Mesodermal cell (in vitro differentiated cells): ENCODE data around the gene DDX60.
"Not testable (repeated sequence)": the region's sequence is repeated elsewhere in the genome, so short reads cannot be mapped to it uniquely, and the experiment has no call there.

Experiments
- H3K27ac ChIP-seq: 2 replicates; pipeline ENCODE4 v1.7.0; 2013; ENCODE audit warnings: mild to moderate bottlenecking, low read depth, low read length, moderate library complexity; ENCODE audit not compliant: severe bottlenecking
- H3K36me3 ChIP-seq: 2 replicates; pipeline ENCODE4 v1.7.1; 2013; ENCODE audit warnings: mild to moderate bottlenecking, low read length, moderate library complexity; ENCODE audit not compliant: control insufficient read depth, insufficient read depth
- H3K4me1 ChIP-seq: one replicate; pipeline ENCODE4 v1.7.1; 2013; ENCODE audit warnings: mild to moderate bottlenecking, low read length; ENCODE audit not compliant: insufficient read depth, control insufficient read depth, poor library complexity, severe bottlenecking
- H3K4me3 ChIP-seq: 2 replicates; pipeline ENCODE4 v1.7.0; 2013; ENCODE audit warnings: low read length, control low read depth, mild to moderate bottlenecking; ENCODE audit not compliant: insufficient read depth, poor library complexity, severe bottlenecking; ENCODE audit errors: extremely low read depth
- H3K9me3 ChIP-seq: 2 replicates; pipeline ENCODE4 v1.7.1; 2013; ENCODE audit warnings: mild to moderate bottlenecking, low read length, moderate library complexity; ENCODE audit not compliant: control insufficient read depth
- WGBS, 2 experiments: methylation state at CpG; one replicate each; pipeline ENCODE4 v1.1.5; 2013; ENCODE audit warnings: missing lambda C conversion rate in 2 of 2; ENCODE audit not compliant: insufficient coverage in 2 of 2; 5-methylcytosine and 5-hydroxymethylcytosine counted together

The DDX60 gene

DNA sequence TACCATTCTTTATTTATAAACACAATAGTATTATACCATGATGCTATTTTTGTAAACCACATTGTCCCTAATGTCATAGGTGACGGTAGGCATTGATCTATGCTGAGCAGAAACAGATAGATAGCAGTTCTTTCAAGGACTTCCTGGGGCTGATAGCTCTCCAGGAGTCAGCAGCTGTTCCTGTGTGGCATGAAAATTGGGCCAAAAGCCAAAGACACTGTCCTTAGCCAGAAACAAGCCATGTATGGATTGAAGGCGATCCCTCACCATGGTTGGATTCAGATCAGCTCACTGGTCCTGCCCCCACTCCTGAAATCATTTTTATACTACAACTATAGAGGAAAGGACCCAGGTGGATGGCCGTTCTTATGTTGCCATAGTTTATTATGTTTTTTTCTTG lies 53.6 kb downstream of the DDX60 start:
- no peak overlapping the region for H3K4me3 ChIP-seq
- WGBS, 2 experiments, result 76% methylated on average over 2 of the region's 3 CpGs; no CpG with 5 or more reads in 1 of the 2 experiments
- H3K27ac ChIP-seq, result no peak overlapping the region
- no peaks in the 10 kb centered on the region for H3K4me1 ChIP-seq
- H3K9me3 ChIP-seq, result no peaks in the 10 kb centered on the region
- H3K36me3 ChIP-seq, result no peaks in the 10 kb centered on the region

DNA sequence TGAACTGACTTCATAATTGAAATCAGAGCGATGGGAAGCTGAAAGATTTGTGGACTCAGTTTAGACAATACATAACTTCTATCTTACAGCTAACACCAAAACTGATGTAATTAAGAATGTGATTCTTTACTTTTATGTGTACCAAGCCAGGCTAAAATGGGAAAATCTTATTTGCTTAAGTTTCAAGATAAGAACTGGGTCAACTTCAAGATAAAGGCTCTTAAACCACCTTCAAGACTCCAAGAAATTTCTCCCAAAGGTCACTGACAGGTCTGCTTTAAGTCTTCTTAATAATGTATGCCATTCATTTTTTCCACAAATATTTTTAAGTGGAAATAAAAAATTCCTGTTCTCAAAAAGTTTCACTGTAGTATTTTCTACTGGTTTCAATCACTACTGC lies 55.5 kb downstream of the DDX60 start:
- H3K4me3 ChIP-seq, result no peak overlapping the region
- H3K36me3 ChIP-seq, result no peaks in the 10 kb centered on the region
- no CpG with 5 or more reads among the region's 1 CpG for WGBS, 2 experiments
- no peaks in the 10 kb centered on the region for H3K9me3 ChIP-seq
- no peaks in the 10 kb centered on the region for H3K4me1 ChIP-seq
- no peak overlapping the region for H3K27ac ChIP-seq

DNA sequence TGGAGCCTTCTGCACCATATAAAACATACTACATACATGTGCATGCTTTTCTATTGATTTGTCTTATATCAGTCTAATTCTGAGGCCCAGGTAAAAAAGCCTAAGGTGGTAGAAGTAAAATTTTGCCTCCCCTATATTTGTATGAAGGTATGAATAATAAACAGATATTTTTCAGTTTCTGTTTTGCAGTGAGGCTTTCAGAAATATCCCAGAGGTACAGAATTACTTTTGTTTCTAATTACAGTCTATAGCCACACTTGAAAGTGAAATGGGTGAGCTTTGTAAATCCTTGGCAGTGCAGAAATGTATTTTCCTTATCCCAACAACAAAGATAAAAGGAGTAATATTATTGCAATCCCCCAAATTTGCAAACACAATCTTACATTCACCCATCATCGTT lies 59.5 kb downstream of the DDX60 start:
- Histone ChIP-seq H3K36me3 (no peaks in the 10 kb centered on the region), H3K27ac (no peak overlapping the region), H3K4me1 (no peaks in the 10 kb centered on the region), H3K4me3 (no peak overlapping the region), H3K9me3 (no peaks in the 10 kb centered on the region)
- WGBS, 2 experiments, result 83% methylated on average over 1 of the region's 1 CpG; no CpG with 5 or more reads in 1 of the 2 experiments

DNA sequence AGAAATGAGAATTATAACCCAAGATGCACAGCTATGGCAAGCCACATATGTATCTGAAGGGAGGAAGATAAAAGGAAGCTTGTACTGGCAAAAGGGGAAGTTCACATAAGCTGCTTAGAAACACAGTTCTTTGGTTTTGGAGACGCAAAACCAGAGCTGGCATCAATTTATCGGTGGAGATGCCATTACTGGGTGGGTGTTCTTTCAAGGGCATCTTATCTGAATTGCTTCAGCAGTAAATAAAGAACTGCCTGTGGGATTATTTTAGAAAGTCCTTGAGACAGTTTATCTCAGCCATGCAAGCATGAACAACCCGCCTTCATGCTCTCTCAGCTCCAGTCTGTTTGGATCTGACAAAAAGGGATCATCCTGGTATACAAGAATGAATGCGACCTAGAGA lies 60.8 kb downstream of the DDX60 start:
- H3K36me3 ChIP-seq, result no peaks in the 10 kb centered on the region
- 89 to 91% methylated on average over 3 of the region's 4 CpGs for WGBS, 2 experiments
- no peak overlapping the region for H3K27ac ChIP-seq
- no peaks in the 10 kb centered on the region for H3K4me1 ChIP-seq
- no peak overlapping the region for H3K4me3 ChIP-seq
- H3K9me3 ChIP-seq, result no peaks in the 10 kb centered on the region

DNA sequence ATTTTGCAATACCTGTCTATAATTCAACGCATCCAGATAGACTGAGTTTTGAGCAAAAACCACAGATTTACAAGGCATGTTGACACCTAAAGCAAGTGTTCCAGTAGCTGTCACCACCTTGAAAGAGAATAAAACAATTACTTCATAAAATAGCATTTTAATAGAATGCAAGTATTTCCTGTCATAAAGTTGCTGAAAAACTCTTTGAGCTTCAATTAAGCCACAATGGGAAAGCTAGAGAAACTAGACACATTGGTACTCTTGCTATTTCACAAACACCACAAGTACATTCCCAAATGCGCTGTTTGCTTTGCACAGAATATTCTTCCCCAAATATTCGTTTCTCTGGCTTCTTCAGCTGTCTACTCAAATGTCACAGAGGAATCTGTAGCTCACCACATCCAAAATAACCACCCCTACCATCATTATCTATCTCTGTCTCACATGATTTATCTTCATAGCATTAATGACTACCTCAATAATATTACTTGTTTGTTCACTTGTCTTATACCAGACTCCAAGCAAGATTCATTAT lies 70.3 kb downstream of the DDX60 start:
- no peaks in the 10 kb centered on the region for H3K36me3 ChIP-seq
- no peak overlapping the region for H3K27ac ChIP-seq
- 83 to 86% methylated on average over 3 of the region's 3 CpGs for WGBS, 2 experiments
- H3K4me1 ChIP-seq, result no peaks in the 10 kb centered on the region
- no peaks in the 10 kb centered on the region for H3K9me3 ChIP-seq
- no peak overlapping the region for H3K4me3 ChIP-seq

DNA sequence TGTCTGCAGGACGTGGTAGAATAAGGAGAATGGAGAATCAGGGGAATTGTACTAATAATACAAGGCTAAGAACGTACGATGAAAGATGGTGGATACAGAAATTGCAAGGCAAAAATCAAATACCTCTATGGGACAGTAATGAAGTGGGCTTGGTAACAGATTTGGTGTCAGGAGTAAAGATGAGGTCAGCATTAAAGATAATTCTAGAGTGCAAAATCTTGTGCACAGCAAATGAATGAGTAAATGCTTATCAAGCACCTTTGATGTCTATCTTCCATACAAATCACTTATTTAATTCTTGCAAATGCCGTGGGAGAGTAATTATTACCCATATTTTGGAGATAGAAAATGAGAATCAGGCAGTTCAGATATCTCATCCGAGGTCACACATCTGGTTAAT lies 70.9 kb downstream of the DDX60 start:
- Histone ChIP-seq H3K4me1 (no peaks in the 10 kb centered on the region), H3K9me3 (peaks cover 5% of the 10 kb centered on the region), H3K27ac (no peak overlapping the region), H3K4me3 (no peak overlapping the region), H3K36me3 (no peaks in the 10 kb centered on the region)
- WGBS, 2 experiments, result 80 to 93% methylated on average over 3 of the region's 5 CpGs

DNA sequence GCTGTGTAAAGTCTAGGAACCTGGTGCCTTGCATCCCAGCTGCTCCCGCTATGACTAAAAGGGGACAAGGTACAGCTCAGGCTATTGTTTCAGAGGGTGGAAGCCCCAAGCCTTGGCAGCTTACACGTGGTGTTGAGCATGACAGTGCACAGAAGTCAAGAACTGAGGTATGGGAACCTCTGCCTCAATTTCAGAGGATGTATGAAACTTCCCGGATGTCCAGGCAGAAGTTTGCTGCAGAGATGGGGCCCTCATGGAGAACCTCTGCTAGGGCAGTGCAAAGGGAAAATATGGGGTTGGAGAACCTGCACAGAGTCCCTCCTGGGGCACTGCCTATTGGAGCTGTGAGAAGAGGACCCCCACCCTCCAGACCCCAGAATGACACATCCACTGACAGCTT lies 76.6 kb downstream of the DDX60 start:
- Histone ChIP-seq H3K4me3 (no peak overlapping the region), H3K27ac (no peak overlapping the region), H3K36me3 (no peaks in the 10 kb centered on the region), H3K4me1 (no peaks in the 10 kb centered on the region), H3K9me3 (peaks cover 16% of the 10 kb centered on the region)
- WGBS, 2 experiments, result 79 to 81% methylated on average over 3 of the region's 3 CpGs

DNA sequence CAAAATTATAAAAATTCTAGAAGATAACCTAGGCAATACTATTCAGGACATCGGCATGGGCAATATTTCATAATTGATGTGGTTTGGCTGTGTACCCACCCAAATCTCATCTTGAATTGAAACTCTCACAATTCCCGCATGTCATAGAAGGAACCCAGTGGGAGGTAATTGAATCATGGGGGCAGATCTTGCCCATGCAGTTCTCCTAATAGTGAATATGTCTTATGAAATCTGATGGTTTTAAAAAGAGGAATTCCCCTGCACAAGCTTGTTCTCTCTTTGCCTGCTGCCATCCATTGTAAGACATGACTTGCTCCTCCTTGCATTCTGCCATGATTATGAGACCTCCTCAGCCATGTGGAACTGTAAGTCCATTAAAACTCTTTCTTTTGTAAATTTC lies 77.7 kb downstream of the DDX60 start:
- Histone ChIP-seq H3K36me3 (no peaks in the 10 kb centered on the region), H3K4me1 (no peaks in the 10 kb centered on the region), H3K27ac (no peak overlapping the region), H3K4me3 (no peak overlapping the region), H3K9me3 (peaks cover 16% of the 10 kb centered on the region)
- 100% methylated on average over 1 of the region's 2 CpGs for WGBS, 2 experiments

DNA sequence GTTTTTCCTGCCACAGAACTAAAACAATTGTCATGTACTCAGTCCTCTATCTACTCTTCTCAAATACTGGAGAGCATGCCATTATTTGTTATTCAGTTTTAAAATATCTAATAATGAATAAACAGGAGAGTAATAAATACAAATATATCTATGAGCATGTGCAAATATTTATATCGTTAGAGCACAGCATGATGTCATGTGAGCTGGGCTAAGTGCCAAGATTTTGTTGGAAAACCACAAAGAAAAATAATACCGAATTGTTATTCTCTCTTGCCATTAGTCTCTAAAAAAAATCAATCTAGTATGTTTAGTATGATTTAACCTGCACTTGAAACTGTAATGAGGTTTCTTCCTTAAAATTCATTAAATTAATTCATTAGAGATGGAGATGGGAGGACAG lies 97.3 kb downstream of the DDX60 start:
- H3K4me1 ChIP-seq, result no peaks in the 10 kb centered on the region
- H3K27ac ChIP-seq, result no peak overlapping the region
- no peak overlapping the region for H3K4me3 ChIP-seq
- no peaks in the 10 kb centered on the region for H3K36me3 ChIP-seq
- WGBS, 2 experiments, result no CpG with 5 or more reads among the region's 2 CpGs
- H3K9me3 ChIP-seq, result no peaks in the 10 kb centered on the region

DNA sequence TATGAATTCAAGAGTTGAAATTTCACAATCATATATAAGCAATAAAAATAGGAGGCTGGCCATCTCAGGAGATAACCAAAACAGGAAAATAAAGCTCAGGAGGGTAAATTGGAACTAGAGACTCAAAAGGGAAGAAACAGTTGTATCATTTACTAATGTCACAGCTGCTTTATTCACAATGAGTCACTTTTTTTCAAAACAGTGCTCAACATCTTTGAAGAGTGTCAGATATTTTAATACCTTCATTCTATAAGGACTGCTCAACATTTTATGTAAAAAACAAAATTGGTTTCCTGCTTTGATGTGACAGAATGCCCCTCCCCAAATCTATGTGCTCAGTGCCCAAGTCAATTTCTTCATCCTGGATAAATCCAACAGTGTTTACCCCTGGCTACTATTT lies 97.7 kb downstream of the DDX60 start:
- no peaks in the 10 kb centered on the region for H3K9me3 ChIP-seq
- H3K4me1 ChIP-seq, result no peaks in the 10 kb centered on the region
- no peak overlapping the region for H3K4me3 ChIP-seq
- H3K36me3 ChIP-seq, result no peaks in the 10 kb centered on the region
- H3K27ac ChIP-seq, result no peak overlapping the region

DNA sequence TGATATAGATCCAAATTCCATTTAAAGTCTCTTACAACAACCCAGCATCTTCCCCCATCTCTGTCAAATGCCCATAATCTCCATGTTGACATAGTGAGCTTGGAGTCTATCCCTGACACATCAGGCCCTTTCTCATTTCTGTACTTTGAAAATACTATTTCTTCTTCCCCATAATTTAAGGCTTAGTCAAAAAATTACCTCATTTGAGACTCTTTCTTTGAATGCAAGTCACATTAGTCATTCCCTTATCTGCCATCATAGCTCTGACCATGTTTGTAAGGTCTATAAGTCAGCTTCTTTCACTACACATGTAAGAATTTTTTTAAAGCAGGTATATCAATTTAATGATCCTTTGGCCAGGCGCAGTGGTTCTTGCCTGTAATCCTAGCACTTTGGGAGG lies 99.9 kb downstream of the DDX60 start:
- Histone ChIP-seq H3K9me3 (no peaks in the 10 kb centered on the region), H3K4me3 (no peak overlapping the region), H3K36me3 (no peaks in the 10 kb centered on the region), H3K4me1 (no peaks in the 10 kb centered on the region), H3K27ac (no peak overlapping the region)
- 100% methylated on average over 1 of the region's 1 CpG; no CpG with 5 or more reads in 1 of the 2 experiments for WGBS, 2 experiments

DNA sequence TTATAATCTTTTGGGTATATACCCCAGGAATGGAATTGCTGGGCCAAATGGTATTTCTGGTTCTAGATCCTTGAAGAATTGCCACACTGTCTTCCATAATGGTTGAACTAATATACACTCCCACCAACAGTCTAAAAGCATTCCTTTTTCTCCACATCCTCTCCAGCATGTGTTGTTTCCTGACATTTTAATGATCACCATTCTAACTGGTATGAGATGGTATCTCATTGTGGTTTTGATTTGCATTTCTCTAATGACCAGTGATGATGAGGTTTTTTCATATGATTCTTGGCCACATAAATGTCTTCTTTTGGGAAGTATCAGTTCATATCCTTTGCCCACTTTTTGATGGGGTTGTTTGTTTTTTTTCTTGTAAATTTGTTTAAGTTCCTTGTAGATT lies 105.0 kb downstream of the DDX60 start:
- H3K36me3 ChIP-seq, H3K9me3 ChIP-seq, H3K4me3 ChIP-seq, H3K4me1 ChIP-seq, H3K27ac ChIP-seq: not testable (repeated sequence)
